ENCODE results near the gene DENND1C. TPM values are rescaled to one million over a fixed set of nuclear protein-coding genes. Genes with fewer than 3 reads are reported as not detected.
A peak's percentile ranks its signal among the peaks of the same experiment; 100 is the strongest.

DENND1C gene
- total RNA-seq, 1 experiment from 2014 or later = not detected

- H3F3A ChIP-seq (ENCODE audit: low read length, unreplicated experiment) = no peaks in the 10 kb centered on the region
- peaks cover 50% of the 10 kb centered on the region for H4K20me1 ChIP-seq (ENCODE audit: low read length)
- no peaks in the 10 kb centered on the region for H3K27me3 ChIP-seq (ENCODE audit: low read length)
- peak; percentile 29 for DNase-seq
- CTCF ChIA-PET = no interaction called here
- no peaks in the 10 kb centered on the region for H3K9me3 ChIP-seq (ENCODE audit: low read length)
- H3K9me2 ChIP-seq (replicated peaks; ENCODE audit: low read length) = no peaks in the 10 kb centered on the region
- peaks cover 41% of the 10 kb centered on the region for H3K79me2 ChIP-seq (ENCODE audit: low read length)
- TF ChIP-seq EZH2 (IDR thresholded peaks at IDR 0.05; ENCODE audit: low read length, unreplicated experiment) (no peak), EZH2phosphoT487 (IDR thresholded peaks at IDR 0.05; ENCODE audit: borderline replicate concordance, low read length) (no peak), CTCF (conservative IDR thresholded peaks at IDR 0.05; ENCODE audit: low read depth, low read length) (peak; percentile 59)
- no peak overlapping the region for H3K9ac ChIP-seq (ENCODE audit: low read length)
- POLR2A ChIA-PET (ENCODE audit: unreplicated experiment) = no interaction called here
- peaks cover 7% of the 10 kb centered on the region; the same call in 1 of the 2 replicates for H3K4me1 ChIP-seq (ENCODE audit: insufficient read depth, low read length)
- no peak overlapping the region for H3K4me3 ChIP-seq (ENCODE audit: low read length)
- peaks cover 89% of the 10 kb centered on the region for H3K36me3 ChIP-seq (ENCODE audit: low read depth, low read length)
- H2AFZ ChIP-seq (ENCODE audit: low read length) = no peak overlapping the region
- ATAC-seq = peak; percentile 64
- no peak overlapping the region for H3K4me2 ChIP-seq (ENCODE audit: low read length)
- H3K27ac ChIP-seq (ENCODE audit: low read length) = no peak overlapping the region
- BruUV-seq (replicated peaks) = no TSS peak
- intact Hi-C loops (cut with micrococcal nuclease) = no loop called here
Measured at GRCh38 chr19:6417713-6418561, 63.6 kb downstream of the DENND1C start.

Other genes starting within 250 kb of the DENND1C start
- gene MLLT1, start 201.8 kb downstream of the DENND1C start, total RNA-seq (2014; rRNA removed) = 29.0 and 36.5 TPM in 2 replicates
- gene ACER1, start 148.2 kb downstream of the DENND1C start, total RNA-seq (2014; rRNA removed) = not detected in 2 replicates
- 215 and 259 TPM in 2 replicates for gene CLPP, start 120.3 kb downstream of the DENND1C start, total RNA-seq (2014; rRNA removed)
- 68.4 and 81.1 TPM in 2 replicates for gene ALKBH7, start 109.0 kb downstream of the DENND1C start, total RNA-seq (2014; rRNA removed)
- 2.4 and 3.1 TPM in 2 replicates for gene PSPN, start 105.9 kb downstream of the DENND1C start, total RNA-seq (2014; rRNA removed)
- gene GTF2F1, start 88.6 kb downstream of the DENND1C start, total RNA-seq (2014; rRNA removed) = 89.4 and 114 TPM in 2 replicates
- 373 and 518 TPM in 2 replicates for gene KHSRP, start 57.0 kb downstream of the DENND1C start, total RNA-seq (2014; rRNA removed)
- gene SLC25A41, start 48.0 kb downstream of the DENND1C start, total RNA-seq (2014; rRNA removed) = 0.26 TPM in 1 of 2 replicates, not detected in the other
- gene SLC25A23, start 22.0 kb downstream of the DENND1C start, total RNA-seq (2014; rRNA removed) = 61.4 and 80.0 TPM in 2 replicates
- gene CRB3, start 17.5 kb downstream of the DENND1C start, total RNA-seq (2014; rRNA removed) = 67.4 and 71.3 TPM in 2 replicates
- 4.6 and 6.0 TPM in 2 replicates for gene TUBB4A, start 20.5 kb upstream of the DENND1C start, total RNA-seq (2014; rRNA removed)
- 9.6 and 12.5 TPM in 2 replicates for gene TNFSF9, start 49.2 kb upstream of the DENND1C start, total RNA-seq (2014; rRNA removed)
- gene CD70, start 109.4 kb upstream of the DENND1C start, total RNA-seq (2014; rRNA removed) = 2.3 and 2.6 TPM in 2 replicates
- gene TNFSF14, start 188.4 kb upstream of the DENND1C start, total RNA-seq (2014; rRNA removed) = not detected in 2 replicates
- 13.3 and 16.9 TPM in 2 replicates for gene C3, start 238.9 kb upstream of the DENND1C start, total RNA-seq (2014; rRNA removed)